GM12878 (cell line): ENCODE measurements around the gene SRGAP1. TPM values are rescaled to one million over a fixed set of nuclear protein-coding genes. Genes with fewer than 3 reads are reported as not detected.

Experiments used
- ATAC-seq: fragments of 200-7000 bp; cut with Tn5 transposase; 3 replicates; pipeline ENCODE4 v1.9.1; 2020; ENCODE audit warnings: mild to moderate bottlenecking, moderate library complexity
- BruUV-seq: library from RNA; stranded (reverse); fragments of 400-500 nt; replicated peaks from 2 replicates; lab custom pipeline; 2021; lab: Mats Ljungman, UMichigan
- CTCF ChIA-PET: fragments of 300-600 bp; sonication (Branson Sonifier 250); formaldehyde crosslinking; extraction: SDS; loops from one replicate; lab custom pipeline; 2021; ENCODE audit warnings: inconsistent platforms; lab: Yijun Ruan, JAX
- POLR2A ChIA-PET: fragments of 350-600 bp; formaldehyde crosslinking; extraction: SDS; loops from one replicate; lab custom pipeline; 2021; ENCODE audit warnings: inconsistent platforms; lab: Charles Lee
- RAD21 ChIA-PET: fragments of 300-600 bp; sonication (Branson Sonifier 250); formaldehyde crosslinking; loops from one replicate; lab custom pipeline; 2023; ENCODE audit warnings: antibody characterized with exemption; ENCODE audit not compliant: unreplicated experiment; lab: Charles Lee
- SMC1A ChIA-PET: fragments of 300-600 bp; sonication (Branson Sonifier 250); formaldehyde crosslinking; loops from one replicate; lab custom pipeline; 2023; ENCODE audit not compliant: unreplicated experiment, uncharacterized antibody; lab: Charles Lee
- DNase-seq: peaks from one replicate; pipeline ENCODE4 v3.0.0-alpha.2; 2011; ENCODE audit warnings: low read depth, low spot score
- FAIRE-seq: peaks from 3 replicates; lab custom pipeline; 2011; peaks lifted over from hg19 to GRCh38; lab: Jason Lieb, UNC
- H2AFZ ChIP-seq: 2 replicates; pipeline ENCODE4 v1.6.0; 2011; ENCODE audit warnings: low read depth, low read length, control low read depth; ENCODE audit not compliant: control insufficient read depth
- H3K27ac ChIP-seq: 2 replicates; pipeline ENCODE4 v1.5.1; 2011; ENCODE audit warnings: control low read depth; ENCODE audit not compliant: control insufficient read depth, insufficient read depth
- H3K27me3 ChIP-seq, 2 experiments: replicated peaks in 1 of 2; 2 replicates each; pipeline versions ENCODE4 v1.6.0 to v1.6.1; 2011; ENCODE audit warnings: low read length in 1 of 2; ENCODE audit not compliant: control insufficient read depth in 2 of 2, insufficient read depth in 2 of 2
- H3K36me3 ChIP-seq, 2 experiments: 2 replicates each; pipeline ENCODE4 v1.5.1; 2011; ENCODE audit warnings: low read length in 1 of 2; ENCODE audit not compliant: control insufficient read depth in 2 of 2, insufficient read depth in 2 of 2
- H3K4me1 ChIP-seq: 2 replicates; pipeline ENCODE4 v1.6.1; 2011; ENCODE audit warnings: mild to moderate bottlenecking, low read length, moderate library complexity, mixed read lengths; ENCODE audit not compliant: control insufficient read depth, insufficient read depth
- H3K4me2 ChIP-seq: 2 replicates; pipeline ENCODE4 v1.6.0; 2011; ENCODE audit warnings: control low read depth; ENCODE audit not compliant: control insufficient read depth, insufficient read depth
- H3K4me3 ChIP-seq: fragments of 200-600 bp; sonication (generic); 2 replicates; pipeline ENCODE4 v1.5.1; 2016
- H3K79me2 ChIP-seq: 2 replicates; pipeline ENCODE4 v1.6.0; 2011; ENCODE audit warnings: low read length; ENCODE audit not compliant: control insufficient read depth, insufficient read depth
- H3K9ac ChIP-seq: 2 replicates; pipeline ENCODE4 v1.8.0; 2011; ENCODE audit warnings: low read length, control low read depth, mixed read lengths; ENCODE audit not compliant: control insufficient read depth, insufficient read depth
- H3K9me3 ChIP-seq: replicated peaks from 3 replicates; pipeline ENCODE4 v1.5.1; 2011; ENCODE audit warnings: mild to moderate bottlenecking, low read length; ENCODE audit not compliant: control insufficient read depth, insufficient read depth
- H4K20me1 ChIP-seq: 2 replicates; pipeline ENCODE4 v1.6.0; 2011; ENCODE audit not compliant: control insufficient read depth, insufficient read depth
- FOXM1 ChIP-seq: IDR thresholded peaks from 2 replicates; pipeline ENCODE4 v1.6.1; 2012; ENCODE audit warnings: low read depth, mild to moderate bottlenecking, inconsistent platforms, low read length, moderate library complexity
- HSF1 ChIP-seq: fragments of 150-350 bp; IDR thresholded peaks from 2 replicates; pipeline ENCODE4 v1.6.1; 2014; ENCODE audit warnings: mild to moderate bottlenecking, low read depth, low read length
- RFX5 ChIP-seq: IDR thresholded peaks from 2 replicates; pipeline ENCODE4 v1.6.1; 2011; ENCODE audit warnings: low read depth, low read length, improper control_type of control experiment
- SUZ12 ChIP-seq: fragments of 200-600 bp; sonication (generic); IDR thresholded peaks from one replicate; pipeline ENCODE4 v1.6.1; 2018; ENCODE audit warnings: antibody characterized with exemption, mild to moderate bottlenecking; ENCODE audit not compliant: unreplicated experiment
- WGBS: methylation state at CpG from one replicate; pipeline ENCODE4 v1.1.6; 2016; ENCODE audit warnings: low lambda C conversion rate; ENCODE audit not compliant: insufficient replicate concordance, insufficient coverage; ENCODE audit errors: missing lambda C conversion rate; 5-methylcytosine and 5-hydroxymethylcytosine counted together
- in situ Hi-C: fragments of 300-500 bp; cut with MboI; formaldehyde crosslinking; loops from 9 replicates; pipeline ENCODE4 v1.14.3; 2018; ENCODE audit warnings: mixed read lengths
- intact Hi-C: fragments of 100-400 bp; cut with micrococcal nuclease; formaldehyde crosslinking; loops from one replicate; pipeline ENCODE4 v1.14.2; 2022; ENCODE audit not compliant: unreplicated experiment
- polyA plus RNA-seq, 11 experiments: library from polyadenylated mRNA; depleted of rRNA in 4 of 11; unstranded in 6 of 11; stranded (reverse) in 5 of 11; fragments of >200 nt; fragmentation: Nextera tagmentation in 4 of 11; fragmentation: Illumina TruSeq in 1 of 11; extraction: Ambion mirVana in 4 of 11; extraction: Trizol in 1 of 11; gene quantifications; 1 replicate in 1 of 11; 2 replicates in 10 of 11; pipeline versions ENCODE4 v1.2.1 to v1.2.3, GENCODE V29; 2011 to 2016; ENCODE audit warnings: inconsistent platforms in 2 of 11, missing spikeins in 2 of 11, low read depth in 1 of 11
- total RNA-seq, 4 experiments: library from RNA; depleted of rRNA in 3 of 4; stranded (reverse); fragments of >200 nt in 3 of 4; fragmentation: Illumina TruSeq in 1 of 4; extraction: Trizol in 1 of 4; gene quantifications; 2 replicates each; pipeline versions ENCODE4 v1.2.1 to v1.2.3, GENCODE V29; 2013 to 2021

Gene SRGAP1
- total and polyA plus RNA-seq, 10 of the 15 experiments (the other 5 are each of a cell fraction or from before 2014, with no cell fraction given) = 0.16 to 0.85 (median 0.46) TPM

GRCh38 chr12:64177001-64177400 lies 332.5 kb downstream of the SRGAP1 start (continued):
- no peak for TF ChIP-seq RFX5
- TF ChIP-seq, all 136 proteins: peak for 0

- ChIA-PET SMC1A (interaction anchor here (1.0 kb wide), 1 partner anchor 22 kb away, joined by 3 read pairs; no protein-coding TSS in a partner anchor), POLR2A (no interaction called here), CTCF (no interaction called here), RAD21 (no interaction called here)
- Histone ChIP-seq H3K27ac (no peak overlapping the region), H3K9me3 (no peaks in the 10 kb centered on the region), H3K36me3 (no peaks in the 10 kb centered on the region), H3K4me3 (no peak overlapping the region), H4K20me1 (no peaks in the 10 kb centered on the region), H3K27me3 (no peaks in the 10 kb centered on the region), H3K79me2 (no peaks in the 10 kb centered on the region), H3K9ac (no peak overlapping the region), H3K4me2 (no peak overlapping the region), H2AFZ (no peak overlapping the region), H3K4me1 (no peaks in the 10 kb centered on the region)
- WGBS = 0% methylated on average over 1 of the region's 1 CpG
- intact Hi-C loops (no loop called here), in situ Hi-C loops (no loop called here)
- DNase-seq (no peak), FAIRE-seq (no peak), ATAC-seq (no peak)
- TF ChIP-seq SUZ12 (no peak), FOXM1 (no peak), HSF1 (no peak)
- no TSS peak for BruUV-seq
Observed at GRCh38 chr12:64178122-64178521, 333.6 kb downstream of the SRGAP1 start.
